Right lobe of liver (tissue), 4 donors: ENCODE results near the gene URAD.

Experiments
- POLR2A ChIP-seq: fragments of 450-650 bp; IDR thresholded peaks from one replicate; pipeline ENCODE4 v1.6.1; 2017; ENCODE audit warnings: antibody characterized with exemption, mild to moderate bottlenecking
- TF ChIP-seq, protein P1 (sequence below), 4 donors: fragments of 200-600 bp in 3 of 4; fragments of 450-650 bp in 1 of 4; IDR thresholded peaks; one replicate each; pipeline versions ENCODE4 v1.5.1 to v1.8.0; 2016 to 2022; ENCODE audit warnings: antibody characterized with exemption in 4 of 4, mild to moderate bottlenecking in 2 of 4
- donor health status: DM: no; HTN: no; CAD: no.
- donor health status: DM: no; HTN: no; CAD: no.
- donor health status: DM: no; HTN: yes; CAD: no.

DNA sequence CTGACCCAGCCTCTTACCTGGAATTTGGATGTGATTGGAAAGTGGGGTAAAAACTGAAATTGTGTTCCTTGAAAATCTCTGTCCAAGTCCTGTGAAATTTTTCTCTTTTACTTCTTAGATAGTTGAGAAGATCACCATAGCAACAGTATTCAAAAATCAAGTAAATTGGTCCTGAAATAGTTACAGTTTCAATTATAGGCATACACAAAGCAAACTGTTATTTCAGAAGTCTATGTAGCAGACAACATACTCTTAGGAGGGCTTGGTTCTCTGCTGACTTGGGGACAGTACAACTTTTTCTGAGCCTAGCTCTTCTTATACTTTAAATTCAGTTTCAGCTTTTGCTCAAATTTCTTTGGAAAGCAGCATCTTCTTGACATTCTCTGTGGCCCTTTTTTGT lies 38.6 kb upstream of the URAD start:
- TF ChIP-seq POLR2A: no peak
- TF ChIP-seq, protein P1, sequence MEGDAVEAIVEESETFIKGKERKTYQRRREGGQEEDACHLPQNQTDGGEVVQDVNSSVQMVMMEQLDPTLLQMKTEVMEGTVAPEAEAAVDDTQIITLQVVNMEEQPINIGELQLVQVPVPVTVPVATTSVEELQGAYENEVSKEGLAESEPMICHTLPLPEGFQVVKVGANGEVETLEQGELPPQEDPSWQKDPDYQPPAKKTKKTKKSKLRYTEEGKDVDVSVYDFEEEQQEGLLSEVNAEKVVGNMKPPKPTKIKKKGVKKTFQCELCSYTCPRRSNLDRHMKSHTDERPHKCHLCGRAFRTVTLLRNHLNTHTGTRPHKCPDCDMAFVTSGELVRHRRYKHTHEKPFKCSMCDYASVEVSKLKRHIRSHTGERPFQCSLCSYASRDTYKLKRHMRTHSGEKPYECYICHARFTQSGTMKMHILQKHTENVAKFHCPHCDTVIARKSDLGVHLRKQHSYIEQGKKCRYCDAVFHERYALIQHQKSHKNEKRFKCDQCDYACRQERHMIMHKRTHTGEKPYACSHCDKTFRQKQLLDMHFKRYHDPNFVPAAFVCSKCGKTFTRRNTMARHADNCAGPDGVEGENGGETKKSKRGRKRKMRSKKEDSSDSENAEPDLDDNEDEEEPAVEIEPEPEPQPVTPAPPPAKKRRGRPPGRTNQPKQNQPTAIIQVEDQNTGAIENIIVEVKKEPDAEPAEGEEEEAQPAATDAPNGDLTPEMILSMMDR (IDR thresholded peaks at IDR 0.05): no peak
